Right lobe of liver (tissue), 6 donors: ENCODE measurements around the gene HNRNPC. TPM values are rescaled to one million over a fixed set of nuclear protein-coding genes. Genes with fewer than 3 reads are reported as not detected.

Source experiments
- ATAC-seq, 4 donors: fragments of 200-7000 bp; cut with Tn5 transposase; one replicate each; pipeline ENCODE4 v1.9.1; 2020; ENCODE audit warnings: mild to moderate bottlenecking in 4 of 4, moderate library complexity in 4 of 4
- DNase-seq, 3 donors: peaks; one replicate each; pipeline ENCODE4 v3.0.0-alpha.2; 2020
- H3K27ac ChIP-seq, 3 donors: fragments of 200-600 bp; one replicate each; pipeline ENCODE4 v1.8.0; 2022
- H3K27me3 ChIP-seq, 2 donors: fragments of 200-600 bp; one replicate each; pipeline ENCODE4 v1.8.0; 2022
- H3K36me3 ChIP-seq, 4 donors: fragments of 200-600 bp; sonication (generic) in 1 of 4; one replicate each; pipeline versions ENCODE4 v1.5.1 to v1.8.0; 2017 to 2022; ENCODE audit warnings: control low read depth in 1 of 4
- H3K4me1 ChIP-seq, 4 donors: fragments of 200-600 bp; sonication (generic) in 1 of 4; one replicate each; pipeline versions ENCODE4 v1.5.1 to v1.8.0; 2017 to 2022; ENCODE audit warnings: control low read depth in 1 of 4
- H3K4me3 ChIP-seq, 3 donors: fragments of 200-600 bp; one replicate each; pipeline ENCODE4 v1.8.0; 2022
- H3K9me3 ChIP-seq, 4 donors: fragments of 200-600 bp; sonication (generic) in 1 of 4; one replicate each; pipeline versions ENCODE4 v1.5.1 to v1.8.0; 2017 to 2022; ENCODE audit warnings: control low read depth in 1 of 4
- POLR2A ChIP-seq: fragments of 450-650 bp; IDR thresholded peaks from one replicate; pipeline ENCODE4 v1.6.1; 2017; ENCODE audit warnings: antibody characterized with exemption, mild to moderate bottlenecking
- WGBS: methylation state at CpG from one replicate; pipeline ENCODE4 v1.1.6; 2018; ENCODE audit warnings: low coverage, low lambda C conversion rate; ENCODE audit not compliant: insufficient coverage; ENCODE audit errors: missing lambda C conversion rate; 5-methylcytosine and 5-hydroxymethylcytosine counted together
- intact Hi-C, 2 donors: fragments of 100-400 bp; cut with DNase I; formaldehyde crosslinking; loops; one replicate each; pipeline versions ENCODE4 v1.11.2 to v1.14.1; 2022
- total RNA-seq, 6 experiments: library from RNA; depleted of rRNA in 2 of 6; stranded (reverse); fragments of >200 nt in 2 of 6; fragmentation: NEBNext Ultra II Directional in 3 of 6; extraction: Animal tissue kit (Norgen Biotek cat#: 25700) in 3 of 6; gene quantifications; one replicate each; pipeline versions ENCODE4 v1.1.0 to v1.2.4, GENCODE V29; 2016 to 2023
- TF ChIP-seq, protein P1 (sequence below), 4 donors: fragments of 200-600 bp in 3 of 4; fragments of 450-650 bp in 1 of 4; IDR thresholded peaks; one replicate each; pipeline versions ENCODE4 v1.5.1 to v1.8.0; 2016 to 2022; ENCODE audit warnings: antibody characterized with exemption in 4 of 4, mild to moderate bottlenecking in 2 of 4
- donor health status: DM: no; HTN: yes; CAD: no.
- donor health status: DM: no; HTN: no; CAD: no.
- donor health status: DM: no; HTN: no; CAD: no.
- donor health status: DM: no; HTN: yes; CAD: no.
- donor health status: DM: no; HTN: yes; CAD: no.

The HNRNPC gene
- total RNA-seq, 6 experiments from 2014 or later, result 170 to 247 (median 229) TPM

DNA sequence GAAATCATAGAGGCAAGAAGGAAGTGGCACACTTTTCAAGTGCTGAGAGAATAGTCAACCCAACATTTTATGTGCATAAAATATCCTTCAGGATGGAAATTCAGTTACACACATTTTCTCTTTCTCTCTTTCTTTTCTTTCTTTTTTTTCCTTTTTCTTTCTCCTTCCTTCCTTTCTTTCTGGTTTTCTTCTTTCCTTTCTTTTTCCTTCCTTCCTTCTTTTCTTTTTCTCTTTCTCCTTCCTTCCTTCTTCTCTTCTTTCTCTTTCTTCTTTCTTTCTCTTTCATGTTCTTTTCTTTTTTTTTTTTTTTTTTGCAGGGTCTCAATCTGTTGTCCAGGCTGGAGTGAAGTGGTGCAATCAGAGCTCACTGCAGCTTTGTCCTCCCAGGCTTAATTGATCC lies 74.6 kb downstream of the HNRNPC start:
- DNase-seq (no peak), ATAC-seq (no peak)
- TF ChIP-seq, protein P1, sequence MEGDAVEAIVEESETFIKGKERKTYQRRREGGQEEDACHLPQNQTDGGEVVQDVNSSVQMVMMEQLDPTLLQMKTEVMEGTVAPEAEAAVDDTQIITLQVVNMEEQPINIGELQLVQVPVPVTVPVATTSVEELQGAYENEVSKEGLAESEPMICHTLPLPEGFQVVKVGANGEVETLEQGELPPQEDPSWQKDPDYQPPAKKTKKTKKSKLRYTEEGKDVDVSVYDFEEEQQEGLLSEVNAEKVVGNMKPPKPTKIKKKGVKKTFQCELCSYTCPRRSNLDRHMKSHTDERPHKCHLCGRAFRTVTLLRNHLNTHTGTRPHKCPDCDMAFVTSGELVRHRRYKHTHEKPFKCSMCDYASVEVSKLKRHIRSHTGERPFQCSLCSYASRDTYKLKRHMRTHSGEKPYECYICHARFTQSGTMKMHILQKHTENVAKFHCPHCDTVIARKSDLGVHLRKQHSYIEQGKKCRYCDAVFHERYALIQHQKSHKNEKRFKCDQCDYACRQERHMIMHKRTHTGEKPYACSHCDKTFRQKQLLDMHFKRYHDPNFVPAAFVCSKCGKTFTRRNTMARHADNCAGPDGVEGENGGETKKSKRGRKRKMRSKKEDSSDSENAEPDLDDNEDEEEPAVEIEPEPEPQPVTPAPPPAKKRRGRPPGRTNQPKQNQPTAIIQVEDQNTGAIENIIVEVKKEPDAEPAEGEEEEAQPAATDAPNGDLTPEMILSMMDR (IDR thresholded peaks at IDR 0.05), result no peak
- TF ChIP-seq POLR2A, result no peak
- no peaks in the 10 kb centered on the region for H3K27me3 ChIP-seq
- intact Hi-C loops, result no loop called here
- H3K4me3 ChIP-seq, result no peak overlapping the region
- H3K4me1 ChIP-seq, result no peaks in the 10 kb centered on the region
- no peaks in the 10 kb centered on the region for H3K9me3 ChIP-seq
- no peaks in the 10 kb centered on the region for H3K36me3 ChIP-seq
- H3K27ac ChIP-seq, result no peak overlapping the region

DNA sequence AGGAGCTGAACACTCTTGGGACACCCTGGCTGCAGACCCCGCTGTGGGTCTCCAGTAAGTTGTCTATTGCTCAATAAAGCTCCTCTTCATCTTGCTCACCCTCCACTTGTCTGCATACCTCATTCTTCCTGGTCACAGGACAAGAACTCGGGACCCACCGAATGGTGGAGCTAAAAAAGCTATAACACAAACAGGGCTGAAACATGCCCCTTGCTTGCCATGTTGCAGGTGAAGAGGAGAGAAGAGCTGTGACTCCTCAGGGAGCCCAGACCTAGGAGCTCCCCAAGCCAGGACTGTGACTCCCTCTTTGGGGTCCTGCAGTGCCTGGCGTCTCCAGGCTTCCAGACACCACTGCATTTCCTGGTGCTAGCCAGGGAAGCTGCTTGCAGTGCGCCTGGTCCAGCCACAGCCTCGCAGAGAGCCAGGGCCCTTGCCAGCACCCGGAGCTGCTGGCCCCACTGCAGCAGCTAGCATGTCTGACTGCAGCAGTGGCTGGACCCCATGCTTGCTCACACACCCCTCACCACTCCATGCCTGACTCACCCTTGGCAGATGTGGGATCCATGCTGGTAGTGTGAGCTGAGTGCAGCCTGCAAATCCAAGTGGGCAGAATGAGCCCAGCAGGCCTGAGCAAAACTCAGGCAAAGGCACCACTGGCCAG lies 76.2 kb downstream of the HNRNPC start:
- ATAC-seq (no peak), DNase-seq (no peak)
- WGBS, result no CpG with 5 or more reads among the region's 7 CpGs

DNA sequence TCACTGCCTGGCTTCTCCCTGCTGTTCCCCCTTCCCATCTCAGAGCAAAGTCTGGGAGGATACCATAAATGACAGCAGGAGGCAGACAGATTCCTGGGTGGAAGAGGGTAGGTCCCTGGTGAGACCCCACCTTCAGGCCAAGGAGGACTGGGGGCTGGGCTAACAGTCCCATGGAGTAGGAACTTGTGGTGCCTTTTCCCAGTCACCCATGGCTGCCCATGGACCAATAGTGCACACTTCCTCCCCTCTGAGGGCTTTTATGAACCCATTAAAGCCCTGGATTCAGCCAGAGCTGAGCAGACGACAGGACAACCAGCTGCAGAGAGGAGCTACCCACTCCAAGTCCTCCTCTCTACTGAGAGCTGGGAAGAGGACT lies 76.8 kb downstream of the HNRNPC start:
- H3K36me3 ChIP-seq, result no peaks in the 10 kb centered on the region
- H3K27ac ChIP-seq, result no peak overlapping the region
- ATAC-seq (peak in 2 of 4 donors; percentile 13 to 18), DNase-seq (no peak)
- intact Hi-C loops, result no loop called here
- TF ChIP-seq, protein P1 (IDR thresholded peaks at IDR 0.05), result no peak
- no peak for TF ChIP-seq POLR2A
- no peaks in the 10 kb centered on the region for H3K4me1 ChIP-seq
- H3K27me3 ChIP-seq, result no peaks in the 10 kb centered on the region
- H3K9me3 ChIP-seq, result no peaks in the 10 kb centered on the region
- no peak overlapping the region for H3K4me3 ChIP-seq
- no CpG with 5 or more reads among the region's 1 CpG for WGBS

More for the DNA sequence above, 76.2 kb downstream of the HNRNPC start:
- H3K4me1 ChIP-seq, result no peaks in the 10 kb centered on the region
- intact Hi-C loops, result no loop called here
- no peaks in the 10 kb centered on the region for H3K36me3 ChIP-seq
- TF ChIP-seq, protein P1 (IDR thresholded peaks at IDR 0.05), result no peak
- TF ChIP-seq POLR2A, result no peak
- H3K9me3 ChIP-seq, result no peaks in the 10 kb centered on the region
- no peak overlapping the region for H3K27ac ChIP-seq
- H3K4me3 ChIP-seq, result no peak overlapping the region
- H3K27me3 ChIP-seq, result no peaks in the 10 kb centered on the region

DNA sequence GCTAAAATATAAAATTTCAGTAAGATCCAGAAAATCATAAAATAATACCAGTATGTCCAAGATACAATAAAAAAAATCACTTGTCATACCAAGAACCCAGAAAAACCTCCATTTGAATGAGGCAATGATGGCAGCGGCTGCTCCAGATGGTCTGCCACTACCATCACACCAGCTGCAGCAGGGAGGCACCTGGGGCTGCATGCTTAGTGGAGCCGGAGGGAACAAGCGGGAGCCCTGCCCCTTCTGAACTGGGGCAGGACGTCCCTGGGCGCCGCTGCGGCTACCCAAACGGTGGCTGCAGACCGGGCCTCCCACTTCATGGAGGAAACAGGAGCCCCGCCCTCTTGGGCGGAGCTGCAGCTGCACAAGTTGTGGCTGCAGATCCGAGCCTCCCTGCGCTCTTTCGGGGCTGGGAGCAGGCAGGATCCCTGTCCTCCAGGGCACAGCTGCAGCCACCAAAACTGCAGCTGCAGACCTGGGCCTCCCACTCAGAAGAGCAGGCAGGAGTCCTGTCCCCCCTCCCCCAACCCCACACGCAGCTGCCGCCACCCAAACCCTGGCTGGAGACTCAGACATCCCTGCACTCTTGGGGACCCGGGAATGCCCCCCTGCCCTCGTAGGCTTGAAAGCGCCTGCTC lies 77.3 kb downstream of the HNRNPC start:
- H3K36me3 ChIP-seq, result no peaks in the 10 kb centered on the region
- no peaks in the 10 kb centered on the region for H3K27me3 ChIP-seq
- no peaks in the 10 kb centered on the region for H3K4me1 ChIP-seq
- no peaks in the 10 kb centered on the region for H3K9me3 ChIP-seq
- H3K4me3 ChIP-seq, result peak overlapping the region in 2 of 3 donors; percentile 12 to 23
- H3K27ac ChIP-seq, result no peak overlapping the region
- WGBS, result 16% methylated on average over 9 of the region's 19 CpGs
- ATAC-seq, result peak; percentile 88 to 92 (median 91)
- no peak for TF ChIP-seq POLR2A
- TF ChIP-seq, protein P1 (IDR thresholded peaks at IDR 0.05), result no peak
- intact Hi-C loops, result no loop called here
- peak; percentile 62 to 75 (median 70) for DNase-seq
